Measurements from ENCODE around the gene SLC18A3.

The SLC18A3 gene

GRCh38 chr10:49610114-49610457 is at the start of gene SLC18A3:
TSS of gene SLC18A3 (plus strand) at chr10:49610310. CDS start at chr10:49610741, 431 bp downstream.
- no peak for DNase-seq

DNA sequence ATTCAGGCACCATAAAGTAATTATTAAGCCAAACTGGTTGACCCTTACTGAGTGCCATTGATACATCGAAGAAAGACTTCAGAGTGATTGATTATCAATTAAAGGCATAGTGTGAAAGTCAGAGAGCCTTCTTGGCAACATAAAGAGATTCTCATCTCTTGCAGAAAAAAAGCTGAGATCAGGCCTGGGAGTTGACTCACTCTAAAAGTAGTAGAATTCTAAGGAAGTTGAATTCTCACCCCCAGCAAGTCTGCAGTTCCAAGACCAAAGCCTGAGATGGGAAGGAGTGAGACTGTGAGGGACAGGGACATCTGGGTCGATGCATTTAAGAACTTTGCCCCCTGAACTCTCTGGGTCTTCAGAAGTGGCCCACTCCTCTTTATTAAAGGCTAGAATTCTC is 49.6 kb upstream of the SLC18A3 start:
- DNase-seq: no peak

GRCh38 chr10:49562893-49563292 is 47.2 kb upstream of the SLC18A3 start:
- no peak for DNase-seq

- DNase-seq: no peak
Measured at GRCh38 chr10:49564461-49565009, 45.6 kb upstream of the SLC18A3 start.

- DNase-seq: no peak
Measured at GRCh38 chr10:49567810-49568209, 42.3 kb upstream of the SLC18A3 start.

GRCh38 chr10:49568235-49568634 is 41.9 kb upstream of the SLC18A3 start:
- DNase-seq: no peak

- no peak for DNase-seq
Measured at GRCh38 chr10:49569031-49569631, 41.0 kb upstream of the SLC18A3 start.

- DNase-seq: no peak
Measured at GRCh38 chr10:49571388-49571787, 38.7 kb upstream of the SLC18A3 start.

DNA sequence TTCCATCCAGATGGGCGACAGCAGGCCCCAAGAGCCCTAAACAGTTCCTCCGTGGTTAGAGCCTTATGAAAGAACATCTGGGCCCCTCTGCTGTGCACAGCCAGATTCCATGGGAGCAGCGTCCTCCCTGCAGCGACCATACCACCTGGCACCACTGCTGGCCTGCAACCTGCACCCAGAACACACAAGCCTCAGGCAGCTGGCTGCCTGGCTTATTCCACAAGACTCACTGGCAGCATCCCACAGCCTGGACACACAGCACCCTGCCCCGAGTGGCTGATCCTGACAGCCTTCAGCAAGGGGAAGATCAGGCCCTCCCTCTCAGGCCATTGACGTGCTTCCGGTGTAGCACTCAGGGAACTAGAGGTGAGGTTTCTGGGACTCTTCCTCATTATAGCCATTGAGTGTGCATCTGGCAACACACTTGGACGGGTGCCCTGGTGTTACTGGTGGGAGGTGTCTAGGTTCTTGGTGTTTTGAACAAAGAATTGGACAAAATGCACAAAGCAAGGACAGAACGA is 37.5 kb upstream of the SLC18A3 start:
- no peak for DNase-seq

DNA sequence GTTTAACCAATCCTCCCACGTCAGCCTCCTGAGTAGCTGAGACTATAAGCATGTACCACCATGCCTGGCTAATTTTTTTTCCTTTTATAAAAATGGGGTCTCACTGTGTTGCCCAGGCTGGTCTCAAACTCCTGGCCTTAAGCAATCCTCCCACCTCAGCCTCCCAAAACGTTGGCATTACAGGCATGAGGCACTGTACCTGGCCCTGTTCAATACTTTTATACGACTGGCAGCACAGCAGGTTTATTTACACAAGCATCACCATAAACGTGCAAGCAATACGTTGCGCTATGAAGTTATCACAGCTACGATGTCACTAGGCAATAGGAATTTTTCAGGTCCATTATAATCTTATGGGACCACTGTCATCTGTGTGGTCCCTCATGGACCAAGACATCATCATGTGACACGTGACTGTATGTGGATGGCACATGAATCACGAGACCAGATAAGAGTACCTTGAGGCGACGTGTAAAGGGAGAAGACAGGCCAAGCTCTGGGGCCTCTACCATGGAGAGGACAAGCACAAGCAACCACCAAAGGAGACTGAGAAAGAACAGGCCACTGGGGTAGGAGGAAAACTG is 34.5 kb upstream of the SLC18A3 start:
- no peak for DNase-seq

GRCh38 chr10:49577182-49577925 is 32.8 kb upstream of the SLC18A3 start:
- DNase-seq: no peak

DNA sequence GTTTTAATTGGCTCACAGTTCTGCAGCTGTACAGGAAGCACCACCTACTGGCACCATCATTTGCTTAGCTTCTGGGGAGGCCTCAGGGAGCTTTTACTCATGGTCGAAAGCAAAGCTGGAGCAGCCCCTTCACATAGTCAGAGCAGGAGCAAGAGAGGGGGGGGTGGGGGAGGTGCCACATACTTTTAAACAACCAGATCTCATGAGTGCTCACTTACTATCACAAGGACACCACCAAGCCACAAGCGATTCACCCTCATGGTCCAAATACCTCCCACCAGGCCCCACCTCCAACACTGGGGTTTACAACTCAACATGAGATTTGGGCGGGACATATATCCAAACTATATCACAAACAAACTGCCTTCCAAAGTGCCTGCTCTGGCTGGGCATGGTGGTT is 31.7 kb upstream of the SLC18A3 start:
- no peak for DNase-seq

GRCh38 chr10:49579621-49580020 is 30.5 kb upstream of the SLC18A3 start:
- DNase-seq: no peak

GRCh38 chr10:49585387-49585786 is 24.7 kb upstream of the SLC18A3 start:
- DNase-seq: no peak

- no peak for DNase-seq
Measured at GRCh38 chr10:49587981-49588380, 22.1 kb upstream of the SLC18A3 start.

DNA sequence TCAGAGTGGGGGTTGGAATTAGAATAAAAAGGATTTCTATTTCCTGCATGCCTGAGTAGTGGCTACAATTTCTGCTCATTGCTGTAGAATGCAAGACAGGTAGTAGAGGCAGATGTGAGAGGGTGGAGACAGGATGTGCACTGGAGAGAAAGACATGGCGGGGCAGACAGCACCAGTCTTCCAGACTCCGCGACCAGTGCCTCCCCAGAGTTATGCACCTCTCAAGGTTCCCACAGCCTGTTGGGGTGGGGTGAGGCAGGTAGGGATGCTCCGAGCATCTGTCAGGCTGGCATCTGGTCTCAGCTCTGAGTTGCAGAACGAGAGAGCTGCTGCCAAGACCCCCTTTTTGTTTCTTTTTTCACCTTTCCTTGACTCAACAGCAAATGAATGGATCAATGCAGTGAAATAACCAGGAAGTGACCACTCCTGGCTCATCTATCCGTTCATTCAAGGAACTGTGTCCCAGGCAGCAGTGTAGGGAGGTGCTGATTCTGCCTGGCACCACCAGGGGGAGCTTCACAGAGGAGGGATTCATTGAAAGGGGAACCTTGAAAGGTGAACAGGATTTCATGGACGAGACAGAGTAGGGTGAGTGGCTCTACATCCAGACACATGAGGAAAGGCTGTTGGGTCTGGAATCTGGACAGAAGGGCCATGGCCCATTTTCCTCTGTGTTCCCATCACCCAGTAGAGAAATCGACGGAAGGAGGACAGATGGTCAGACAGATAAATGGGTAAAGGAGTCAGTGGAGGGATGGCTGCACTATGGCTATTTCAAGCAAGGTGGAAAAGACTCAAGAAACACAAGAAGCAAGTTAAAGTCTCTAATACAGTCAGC is 17.2 kb upstream of the SLC18A3 start:
- peak in 5 of 14 donors; percentile 10 to 24 (median 16) for DNase-seq

DNA sequence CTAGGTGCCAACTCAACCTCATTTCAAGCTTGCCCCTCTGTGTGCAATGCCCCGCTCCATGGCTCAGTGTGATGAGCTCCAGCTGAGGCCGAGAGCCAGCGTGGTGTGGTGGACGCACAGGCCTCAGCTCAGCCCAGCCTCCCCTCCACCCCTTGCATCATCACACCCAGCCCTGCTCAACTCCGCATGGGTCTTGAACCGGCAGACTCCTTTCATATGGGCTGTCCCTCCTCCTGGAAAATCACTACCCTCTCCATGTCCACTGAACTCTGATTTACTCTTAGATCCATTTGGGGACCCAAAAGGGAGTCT is 16.6 kb upstream of the SLC18A3 start:
- DNase-seq: no peak

DNA sequence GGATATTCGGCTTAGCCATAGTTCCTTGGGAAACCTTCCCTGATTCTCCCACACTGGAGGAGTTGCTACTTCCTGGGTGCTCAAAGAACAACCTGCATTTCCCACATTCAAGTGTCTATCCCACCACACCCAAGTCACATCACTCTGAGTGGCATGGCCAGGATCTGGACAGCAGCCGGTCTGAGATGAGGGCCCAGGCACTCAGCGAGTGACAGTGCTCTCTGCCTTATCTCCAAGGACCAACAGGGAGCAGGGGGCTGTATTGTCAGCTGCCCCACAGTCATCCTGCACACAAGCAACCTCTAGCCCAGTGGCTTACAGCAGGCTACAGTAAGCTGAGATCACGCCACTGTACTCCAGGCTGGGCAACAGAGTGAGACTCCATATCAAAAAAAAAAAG is 16.1 kb upstream of the SLC18A3 start:
- DNase-seq: no peak

DNA sequence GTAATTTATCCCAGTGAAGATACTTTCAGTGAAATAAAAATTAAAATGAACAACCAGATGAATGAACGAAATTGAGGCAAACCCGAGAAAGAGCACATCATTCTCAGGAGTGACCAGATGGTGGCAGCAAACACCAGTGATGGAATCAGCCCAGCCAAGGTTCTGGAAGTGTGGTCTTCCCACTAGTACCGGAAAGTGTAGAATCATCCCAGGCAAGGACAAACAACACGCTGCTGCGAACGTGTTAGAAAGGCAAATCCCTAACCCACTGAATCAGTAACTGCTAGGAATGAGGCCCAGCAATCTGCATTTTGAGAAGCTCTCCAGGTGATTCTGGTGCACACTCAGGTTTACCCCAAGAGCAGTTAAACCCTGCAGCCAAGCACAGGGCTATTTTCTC is 15.5 kb upstream of the SLC18A3 start:
- DNase-seq: peak in 4 of 14 donors; percentile 10 to 44 (median 22)

- DNase-seq: no peak
Measured at GRCh38 chr10:49595003-49595712, 15.0 kb upstream of the SLC18A3 start.

DNA sequence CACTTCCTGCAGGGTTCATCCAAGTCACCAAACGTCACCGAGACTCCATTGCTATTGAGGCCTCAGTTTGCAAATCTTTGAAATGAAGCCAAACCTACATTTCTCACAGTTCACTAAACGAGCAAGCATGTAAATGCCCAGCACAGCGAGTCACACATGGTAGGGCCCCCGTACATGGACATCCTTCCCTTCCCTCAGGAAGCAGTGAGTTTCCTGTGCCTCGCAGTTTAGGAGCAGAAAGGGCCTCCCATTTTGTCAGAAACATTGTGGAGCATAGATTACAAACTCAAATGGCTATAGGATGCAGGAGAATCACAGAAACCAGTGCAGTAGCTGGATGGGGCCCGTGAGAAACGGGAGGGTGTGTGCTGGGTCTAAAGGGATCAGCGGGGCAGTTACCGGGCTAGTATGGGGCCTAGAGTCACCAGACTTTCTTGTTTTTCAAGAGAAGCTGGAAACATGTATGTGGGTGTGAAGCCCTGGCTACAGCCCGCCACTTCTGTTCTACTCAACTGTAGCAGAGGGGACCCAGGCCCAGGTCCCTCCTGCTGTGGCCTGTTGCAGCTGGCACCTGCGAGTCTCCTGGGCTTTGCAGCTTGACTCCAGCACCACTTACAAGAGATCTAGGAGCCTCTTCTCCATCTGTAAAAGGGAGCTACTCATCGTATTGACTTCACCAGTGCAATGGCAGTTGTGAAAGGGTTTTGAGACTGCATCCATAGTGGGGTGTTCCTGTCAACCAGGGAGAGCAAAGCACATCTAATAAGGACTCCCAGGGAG is 14.2 kb upstream of the SLC18A3 start:
- DNase-seq: no peak
